ENCODE results near the gene RBM42. TPM values are rescaled to one million over a fixed set of nuclear protein-coding genes. Genes with fewer than 3 reads are reported as not detected.
A peak's percentile ranks its signal among the peaks of the same experiment; 100 is the strongest.

RBM42 gene, protein sequence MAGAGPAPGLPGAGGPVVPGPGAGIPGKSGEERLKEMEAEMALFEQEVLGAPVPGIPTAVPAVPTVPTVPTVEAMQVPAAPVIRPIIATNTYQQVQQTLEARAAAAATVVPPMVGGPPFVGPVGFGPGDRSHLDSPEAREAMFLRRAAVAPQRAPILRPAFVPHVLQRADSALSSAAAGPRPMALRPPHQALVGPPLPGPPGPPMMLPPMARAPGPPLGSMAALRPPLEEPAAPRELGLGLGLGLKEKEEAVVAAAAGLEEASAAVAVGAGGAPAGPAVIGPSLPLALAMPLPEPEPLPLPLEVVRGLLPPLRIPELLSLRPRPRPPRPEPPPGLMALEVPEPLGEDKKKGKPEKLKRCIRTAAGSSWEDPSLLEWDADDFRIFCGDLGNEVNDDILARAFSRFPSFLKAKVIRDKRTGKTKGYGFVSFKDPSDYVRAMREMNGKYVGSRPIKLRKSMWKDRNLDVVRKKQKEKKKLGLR
- 63.7 to 70.6 TPM (median 66.4 TPM) in 3 replicates for total RNA-seq

DNA sequence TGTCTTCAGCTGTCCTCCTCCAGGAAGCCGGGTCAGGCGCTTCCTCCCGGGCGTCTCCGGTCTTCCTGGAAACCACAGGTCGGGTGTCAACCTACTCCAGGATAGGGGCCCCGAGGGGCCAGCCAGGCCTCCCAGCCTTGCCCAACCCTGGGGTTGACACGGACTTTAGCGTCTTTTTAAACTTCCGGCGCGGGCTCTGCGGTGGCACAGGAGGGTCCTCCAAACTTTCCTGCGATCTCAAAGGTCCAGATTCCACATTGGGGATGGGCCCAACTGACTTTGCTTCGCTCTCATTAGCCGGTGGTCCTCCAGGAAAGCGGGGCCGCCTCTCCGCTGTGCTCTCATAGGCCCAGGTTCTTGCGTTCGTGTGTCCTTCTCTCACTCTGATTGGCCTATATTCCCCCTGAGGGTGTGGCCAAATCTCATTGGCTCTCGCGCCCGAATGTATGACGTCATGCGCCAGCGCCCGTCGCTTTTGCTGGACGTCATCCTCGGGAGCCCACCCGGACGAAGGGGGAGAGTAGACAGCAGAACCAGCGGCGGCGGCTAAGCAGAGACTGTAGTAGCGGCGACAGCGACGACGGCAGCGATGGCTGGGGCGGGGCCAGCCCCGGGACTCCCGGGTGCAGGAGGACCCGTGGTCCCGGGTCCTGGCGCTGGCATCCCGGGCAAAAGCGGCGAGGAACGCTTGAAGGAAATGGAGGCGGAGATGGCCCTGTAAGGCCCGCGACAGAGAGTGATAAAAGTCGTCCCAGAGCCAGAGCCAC lies at the start of gene RBM42:
Gene RBM42, plus strand, starts transcription at position 472 of the 767 bp plus-strand sequence. Its CDS starts 118 bp downstream, at position 590.
- Mint-ChIP-seq H3K36me3 (peaks cover 20% of the 10 kb centered on the region), H3K27me3 (ENCODE audit: low read depth) (peaks cover 2% of the 10 kb centered on the region), H3K4me1 (peaks cover 11% of the 10 kb centered on the region), H3K9me3 (no peaks in the 10 kb centered on the region), H3K27ac (peak within 1 kb of the TSS; percentile 99), H3K4me3 (peak within 1 kb of the TSS; percentile 98)
- TF ChIP-seq, protein P1, sequence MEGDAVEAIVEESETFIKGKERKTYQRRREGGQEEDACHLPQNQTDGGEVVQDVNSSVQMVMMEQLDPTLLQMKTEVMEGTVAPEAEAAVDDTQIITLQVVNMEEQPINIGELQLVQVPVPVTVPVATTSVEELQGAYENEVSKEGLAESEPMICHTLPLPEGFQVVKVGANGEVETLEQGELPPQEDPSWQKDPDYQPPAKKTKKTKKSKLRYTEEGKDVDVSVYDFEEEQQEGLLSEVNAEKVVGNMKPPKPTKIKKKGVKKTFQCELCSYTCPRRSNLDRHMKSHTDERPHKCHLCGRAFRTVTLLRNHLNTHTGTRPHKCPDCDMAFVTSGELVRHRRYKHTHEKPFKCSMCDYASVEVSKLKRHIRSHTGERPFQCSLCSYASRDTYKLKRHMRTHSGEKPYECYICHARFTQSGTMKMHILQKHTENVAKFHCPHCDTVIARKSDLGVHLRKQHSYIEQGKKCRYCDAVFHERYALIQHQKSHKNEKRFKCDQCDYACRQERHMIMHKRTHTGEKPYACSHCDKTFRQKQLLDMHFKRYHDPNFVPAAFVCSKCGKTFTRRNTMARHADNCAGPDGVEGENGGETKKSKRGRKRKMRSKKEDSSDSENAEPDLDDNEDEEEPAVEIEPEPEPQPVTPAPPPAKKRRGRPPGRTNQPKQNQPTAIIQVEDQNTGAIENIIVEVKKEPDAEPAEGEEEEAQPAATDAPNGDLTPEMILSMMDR (IDR thresholded peaks at IDR 0.05; ENCODE audit: unreplicated experiment): no peak
- DNase-seq (ENCODE audit: low spot score in 2 of 2, unreplicated experiment in 2 of 2): peak; percentile 93 to 99

DNA sequence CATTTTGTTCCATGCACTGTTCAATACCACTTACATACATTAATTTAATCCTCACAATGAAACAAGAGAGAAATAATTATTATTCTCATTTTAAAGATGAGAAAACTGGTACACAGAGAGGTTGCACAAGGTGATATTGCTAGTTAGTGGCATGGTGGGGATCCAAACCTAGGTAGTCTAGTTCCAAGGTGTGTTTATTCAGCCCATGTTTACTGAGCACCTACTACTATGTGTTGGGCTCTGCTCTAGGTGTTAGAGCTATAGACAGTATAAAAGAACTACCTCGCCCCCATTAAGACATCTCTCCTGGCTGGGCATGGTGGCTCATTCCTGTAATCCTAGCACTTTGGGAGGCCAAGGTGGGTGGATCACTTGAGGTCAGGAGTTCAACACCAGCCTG lies 46.1 kb upstream of the RBM42 start:
- H3K4me3 Mint-ChIP-seq: no peak overlapping the region
- DNase-seq (ENCODE audit: low spot score in 2 of 2, unreplicated experiment in 2 of 2): no peak
- H3K4me1 Mint-ChIP-seq: no peaks in the 10 kb centered on the region
- TF ChIP-seq, protein P1 (IDR thresholded peaks at IDR 0.05; ENCODE audit: unreplicated experiment): no peak
- no peak overlapping the region for H3K27ac Mint-ChIP-seq
- H3K27me3 Mint-ChIP-seq (ENCODE audit: low read depth): peaks cover 29% of the 10 kb centered on the region
- no peaks in the 10 kb centered on the region for H3K36me3 Mint-ChIP-seq
- no peaks in the 10 kb centered on the region for H3K9me3 Mint-ChIP-seq

DNA sequence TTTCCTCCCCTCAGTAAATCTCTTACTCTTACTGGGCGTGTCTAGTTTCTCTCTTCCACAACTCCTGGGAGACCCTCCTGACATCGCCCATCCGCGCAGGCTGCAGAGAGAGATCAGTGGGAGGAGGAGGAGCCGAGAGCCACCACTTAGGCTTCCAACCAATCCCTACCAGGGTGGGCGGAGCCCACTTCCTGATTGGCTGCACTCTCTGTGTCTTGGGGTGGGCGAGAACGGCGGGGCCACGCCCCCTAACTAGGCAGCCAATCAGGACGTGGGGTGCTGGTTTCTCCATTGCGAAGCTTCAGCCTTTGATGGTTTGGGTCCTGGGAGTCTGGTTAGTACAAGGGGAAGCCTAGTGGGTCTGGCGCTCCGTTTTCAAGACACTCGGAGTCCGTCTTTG lies 43.0 kb upstream of the RBM42 start, which contains the start of gene PMIS2:
Gene PMIS2, plus strand, starts transcription at position 326 of the 400 bp plus-strand sequence. CDS start 87 bp downstream, outside the sequence.
- no peak within 1 kb of the TSS for H3K27ac Mint-ChIP-seq
- no peaks in the 10 kb centered on the region for H3K36me3 Mint-ChIP-seq
- TF ChIP-seq, protein P1 (IDR thresholded peaks at IDR 0.05; ENCODE audit: unreplicated experiment): no peak
- no peak within 1 kb of the TSS for H3K4me3 Mint-ChIP-seq
- no peak for DNase-seq (ENCODE audit: low spot score in 2 of 2, unreplicated experiment in 2 of 2)
- peaks cover 42% of the 10 kb centered on the region for H3K27me3 Mint-ChIP-seq (ENCODE audit: low read depth)
- no peaks in the 10 kb centered on the region for H3K4me1 Mint-ChIP-seq
- H3K9me3 Mint-ChIP-seq: no peaks in the 10 kb centered on the region

DNA sequence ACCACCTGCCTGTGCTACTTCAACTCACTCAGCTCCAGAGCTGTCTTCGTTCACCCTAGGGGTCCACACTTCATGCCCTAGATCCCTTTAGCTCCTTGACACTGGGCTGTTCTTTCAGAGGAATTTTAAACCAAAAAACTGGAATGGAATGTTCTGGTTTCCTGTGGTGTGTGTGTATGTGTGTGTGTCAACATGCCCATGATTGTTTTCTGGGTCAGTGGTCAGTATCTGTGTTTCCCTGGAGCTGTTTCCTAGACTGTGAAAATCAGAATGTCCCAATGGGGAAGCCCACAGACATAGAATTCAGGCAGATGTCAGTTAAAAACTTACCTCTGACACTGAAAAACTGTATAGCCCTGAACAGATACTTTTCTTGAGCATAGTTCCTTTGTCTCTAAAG lies 41.5 kb upstream of the RBM42 start:
- Mint-ChIP-seq H3K4me3 (no peak overlapping the region), H3K27me3 (ENCODE audit: low read depth) (peaks cover 40% of the 10 kb centered on the region)

DNA sequence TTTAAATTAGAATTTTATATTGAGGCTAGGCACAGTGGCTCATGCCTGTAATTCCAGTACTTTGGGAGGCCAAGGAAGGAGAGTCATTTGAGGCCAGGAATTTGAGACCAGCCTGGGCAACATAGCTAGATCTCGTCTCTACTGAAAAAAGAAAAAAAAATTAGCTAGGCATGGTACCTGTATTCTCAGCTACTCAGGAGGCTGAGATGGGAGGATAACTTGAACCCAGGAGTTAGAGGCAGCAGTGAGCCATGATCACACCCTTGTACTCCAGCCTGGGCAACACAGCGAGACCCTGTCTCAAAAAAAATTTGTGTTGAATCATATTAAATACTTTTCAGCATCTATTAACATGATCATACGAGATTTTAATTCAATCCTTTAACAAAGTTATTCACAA lies 38.0 kb upstream of the RBM42 start:
- DNase-seq (ENCODE audit: low spot score in 2 of 2, unreplicated experiment in 2 of 2): no peak
- no peaks in the 10 kb centered on the region for H3K36me3 Mint-ChIP-seq
- no peaks in the 10 kb centered on the region for H3K9me3 Mint-ChIP-seq
- H3K4me3 Mint-ChIP-seq: no peak overlapping the region
- H3K27me3 Mint-ChIP-seq (ENCODE audit: low read depth): peaks cover 27% of the 10 kb centered on the region
- H3K4me1 Mint-ChIP-seq: no peaks in the 10 kb centered on the region
- TF ChIP-seq, protein P1 (IDR thresholded peaks at IDR 0.05; ENCODE audit: unreplicated experiment): no peak
- no peak overlapping the region for H3K27ac Mint-ChIP-seq

More for the DNA sequence above, 41.5 kb upstream of the RBM42 start:
- no peak overlapping the region for H3K27ac Mint-ChIP-seq
- TF ChIP-seq, protein P1 (IDR thresholded peaks at IDR 0.05; ENCODE audit: unreplicated experiment): no peak
- no peak for DNase-seq (ENCODE audit: low spot score in 2 of 2, unreplicated experiment in 2 of 2)
- H3K9me3 Mint-ChIP-seq: no peaks in the 10 kb centered on the region
- no peaks in the 10 kb centered on the region for H3K36me3 Mint-ChIP-seq
- H3K4me1 Mint-ChIP-seq: no peaks in the 10 kb centered on the region
